Activated T-cell treated with anti-CD3 and anti-CD28 coated beads, Interleukin-2, amount 50 U/mL, for 24 hours (primary cell): ENCODE data around the gene MIEN1.
A peak's percentile ranks its signal among the peaks of the same experiment; 100 is the strongest.
"Not testable (repeated sequence)": the region's sequence is repeated elsewhere in the genome, so short reads cannot be mapped to it uniquely, and the experiment has no call there.

Experiments used
- DNase-seq: peaks from one replicate; pipeline ENCODE4 v3.0.0-alpha.2; 2020
- H3K27ac Mint-ChIP-seq: 2 replicates; pipeline ENCODE4 v1.8.0; 2020; ENCODE audit warnings: mild to moderate bottlenecking, mixed read lengths
- H3K27me3 Mint-ChIP-seq: 2 replicates; pipeline ENCODE4 v1.8.0; 2020; ENCODE audit warnings: mixed read lengths
- H3K36me3 Mint-ChIP-seq: 2 replicates; pipeline ENCODE4 v1.8.0; 2020; ENCODE audit warnings: low read depth, mixed read lengths
- H3K4me1 Mint-ChIP-seq: 2 replicates; pipeline ENCODE4 v1.8.0; 2020; ENCODE audit warnings: low read depth, mixed read lengths
- H3K4me3 Mint-ChIP-seq: 2 replicates; pipeline ENCODE4 v1.8.0; 2020; ENCODE audit warnings: mild to moderate bottlenecking, moderate library complexity, mixed read lengths
- H3K9me3 Mint-ChIP-seq: 2 replicates; pipeline ENCODE4 v1.8.0; 2020; ENCODE audit warnings: mixed read lengths

MIEN1 gene

GRCh38 chr17:39730095-39730921, at the start of gene MIEN1:
Gene MIEN1 (minus strand): TSS chr17:39730532. CDS start chr17:39730495, 37 bp downstream.
- peaks cover 39% of the 10 kb centered on the region for H3K36me3 Mint-ChIP-seq
- DNase-seq = peak; percentile 99
- H3K4me1 Mint-ChIP-seq = peaks cover 23% of the 10 kb centered on the region
- peak within 1 kb of the TSS; percentile 94 for H3K27ac Mint-ChIP-seq
- no peaks in the 10 kb centered on the region for H3K9me3 Mint-ChIP-seq
- H3K27me3 Mint-ChIP-seq = no peaks in the 10 kb centered on the region
- peak within 1 kb of the TSS; percentile 91 for H3K4me3 Mint-ChIP-seq

GRCh38 chr17:39777534-39778365, 47.4 kb upstream of the MIEN1 start:
- H3K27ac Mint-ChIP-seq = peak overlapping the region; percentile 95
- DNase-seq = no peak
- H3K36me3 Mint-ChIP-seq = peaks cover 93% of the 10 kb centered on the region
- no peaks in the 10 kb centered on the region for H3K27me3 Mint-ChIP-seq
- H3K4me1 Mint-ChIP-seq = peaks cover 87% of the 10 kb centered on the region
- H3K4me3 Mint-ChIP-seq = peak overlapping the region; percentile 80
- no peaks in the 10 kb centered on the region for H3K9me3 Mint-ChIP-seq

DNA sequence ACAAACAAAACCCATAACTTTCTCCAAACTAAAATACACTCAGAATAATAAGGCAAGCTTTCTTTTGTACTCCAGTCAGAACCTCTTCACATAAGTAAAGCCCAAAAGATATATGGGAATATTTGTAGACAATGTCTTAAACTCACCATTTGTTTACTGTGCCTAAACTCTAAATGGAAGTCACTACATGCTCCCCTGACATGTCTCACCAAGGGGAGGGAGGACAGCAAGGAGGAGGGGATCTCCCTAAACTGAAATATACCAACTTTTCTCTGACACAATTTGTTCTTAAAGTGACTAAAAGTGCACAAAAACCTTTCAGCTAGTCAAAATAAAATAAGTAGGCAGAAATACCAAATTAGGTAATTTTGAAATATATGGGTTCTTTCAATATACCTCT, 45.9 kb upstream of the MIEN1 start:
- Mint-ChIP-seq H3K27ac (peak overlapping the region; percentile 95), H3K4me3 (peak overlapping the region; percentile 80), H3K9me3 (no peaks in the 10 kb centered on the region), H3K36me3 (peaks cover 93% of the 10 kb centered on the region), H3K4me1 (peaks cover 87% of the 10 kb centered on the region), H3K27me3 (no peaks in the 10 kb centered on the region)
- no peak for DNase-seq

DNA sequence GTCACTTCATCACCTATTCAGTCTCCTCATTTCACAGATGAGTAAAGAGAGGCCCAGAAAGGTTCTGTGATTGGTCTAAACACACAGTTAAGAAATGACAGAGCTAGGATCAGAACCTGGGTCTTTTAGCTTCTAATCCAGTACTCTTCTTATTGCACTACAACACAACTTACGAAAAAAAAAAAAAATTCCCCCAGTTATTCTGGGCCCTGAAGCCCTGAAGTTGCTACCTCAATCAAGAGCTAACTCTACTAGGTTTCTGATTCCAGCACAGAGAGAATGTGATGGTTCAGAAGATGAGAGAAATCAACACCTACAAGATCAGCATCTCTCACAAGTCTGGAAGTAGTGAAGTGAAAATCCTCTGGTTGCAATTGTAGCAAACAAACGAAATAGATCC, 44.7 kb upstream of the MIEN1 start:
- H3K9me3 Mint-ChIP-seq = no peaks in the 10 kb centered on the region
- peaks cover 93% of the 10 kb centered on the region for H3K36me3 Mint-ChIP-seq
- peaks cover 91% of the 10 kb centered on the region for H3K4me1 Mint-ChIP-seq
- DNase-seq = no peak
- peak overlapping the region; percentile 80 for H3K4me3 Mint-ChIP-seq
- H3K27me3 Mint-ChIP-seq = no peaks in the 10 kb centered on the region
- H3K27ac Mint-ChIP-seq = peak overlapping the region; percentile 95

DNA sequence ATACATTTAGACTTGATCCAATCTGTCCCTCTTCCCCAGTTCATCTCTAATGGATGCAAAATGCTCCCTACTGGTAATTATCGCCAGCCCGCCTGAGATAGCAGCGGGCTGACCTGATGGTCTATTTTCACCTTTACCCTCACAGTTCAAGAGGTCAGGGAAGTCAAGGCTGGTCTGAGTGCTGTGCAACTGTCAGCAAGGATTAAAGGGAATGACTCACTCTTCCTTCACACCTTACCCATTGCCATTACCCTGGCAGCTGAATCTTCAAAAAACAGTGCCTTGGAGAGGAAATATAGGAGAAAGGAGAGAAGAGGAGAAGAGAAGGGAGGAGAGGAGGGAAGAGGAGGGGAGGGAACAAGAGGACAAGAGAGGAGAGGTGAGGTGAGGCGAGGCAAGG, 43.7 kb upstream of the MIEN1 start:
- Mint-ChIP-seq H3K4me3 (peak overlapping the region; percentile 67), H3K27ac (peak overlapping the region; percentile 95), H3K4me1 (peaks cover 96% of the 10 kb centered on the region), H3K9me3 (no peaks in the 10 kb centered on the region), H3K27me3 (no peaks in the 10 kb centered on the region), H3K36me3 (peaks cover 92% of the 10 kb centered on the region)
- no peak for DNase-seq

DNA sequence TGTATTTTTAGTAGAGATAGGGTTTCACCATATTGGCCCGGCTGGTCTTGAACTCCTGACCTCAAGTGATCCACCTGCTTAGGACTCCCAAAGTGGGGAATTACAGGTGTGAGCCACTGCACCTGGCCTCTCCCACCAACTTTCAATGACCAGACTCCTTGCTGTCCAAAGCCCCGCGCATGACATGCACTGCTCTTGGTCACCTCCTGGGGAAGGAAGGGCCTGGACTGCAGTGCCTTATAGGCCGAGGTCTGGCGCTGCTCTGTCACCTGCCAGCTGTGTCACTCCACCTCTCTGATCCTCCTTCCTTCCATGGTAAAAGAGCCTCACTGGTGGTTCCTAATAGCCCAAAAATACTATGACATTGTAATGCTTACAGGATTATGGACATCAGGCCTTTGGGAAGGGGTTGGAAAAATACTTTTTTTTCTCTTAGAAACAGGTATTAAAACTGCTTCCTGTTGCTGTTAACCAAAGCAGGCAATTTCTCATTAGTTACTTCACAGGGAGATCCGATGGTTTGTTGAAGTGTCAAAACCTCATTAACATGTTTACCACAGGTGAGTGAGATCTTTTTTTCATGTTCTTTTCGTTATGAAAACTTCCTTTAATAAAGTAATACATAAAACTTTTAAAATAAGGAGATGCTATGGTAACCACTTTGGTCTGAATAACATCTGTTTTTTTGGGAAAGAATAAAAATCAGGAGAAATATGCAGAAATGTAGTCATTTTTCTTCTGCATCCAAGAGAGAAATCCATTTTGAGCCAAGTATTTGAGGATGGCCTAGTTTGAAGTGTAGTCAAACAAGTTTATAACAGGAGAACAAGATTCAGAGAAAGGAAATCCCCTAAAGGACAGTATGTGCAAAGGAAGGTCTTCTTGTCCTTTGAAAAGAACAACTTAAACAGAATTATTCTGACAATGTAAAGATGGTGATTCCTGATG, 42.9 kb upstream of the MIEN1 start:
- Mint-ChIP-seq H3K36me3 (peaks cover 92% of the 10 kb centered on the region), H3K27ac (peak overlapping the region; percentile 95), H3K9me3 (no peaks in the 10 kb centered on the region), H3K27me3 (no peaks in the 10 kb centered on the region), H3K4me3 (peak overlapping the region; percentile 55), H3K4me1 (peaks cover 97% of the 10 kb centered on the region)
- no peak for DNase-seq

GRCh38 chr17:39772415-39772814, 42.1 kb upstream of the MIEN1 start:
- DNase-seq = no peak
- H3K36me3 Mint-ChIP-seq = peaks cover 92% of the 10 kb centered on the region
- H3K9me3 Mint-ChIP-seq = no peaks in the 10 kb centered on the region
- peaks cover 97% of the 10 kb centered on the region for H3K4me1 Mint-ChIP-seq
- peak overlapping the region; percentile 95 for H3K27ac Mint-ChIP-seq
- H3K27me3 Mint-ChIP-seq = no peaks in the 10 kb centered on the region
- H3K4me3 Mint-ChIP-seq = peak overlapping the region; percentile 55

DNA sequence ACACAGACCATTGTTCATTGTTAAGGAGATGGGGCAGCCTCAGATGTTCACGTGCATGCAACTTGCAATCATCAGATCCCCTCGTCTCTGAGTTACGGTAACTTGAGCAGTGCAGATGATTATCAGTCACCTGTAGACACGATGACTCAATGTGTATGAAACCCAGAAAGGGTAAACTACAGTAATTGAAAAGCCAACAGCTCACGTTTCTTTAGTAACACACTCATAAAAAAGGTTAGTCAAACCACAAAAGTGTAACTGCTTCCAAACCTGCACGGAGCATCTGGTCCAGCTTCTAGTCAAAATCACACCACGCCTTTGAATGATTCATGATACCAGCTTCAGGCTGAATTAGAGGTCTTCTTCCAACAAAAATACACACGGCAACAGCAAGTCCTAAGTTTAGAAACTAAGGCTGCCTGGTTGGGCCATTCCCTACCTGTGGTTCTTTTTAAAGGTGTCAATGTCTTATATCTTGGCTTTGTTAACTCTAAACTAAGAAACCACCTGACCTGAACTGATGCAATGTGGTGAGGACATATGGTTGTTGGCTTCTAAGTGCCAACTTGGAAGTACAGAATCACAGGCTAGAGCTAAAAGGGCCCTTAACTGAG, 39.7 kb upstream of the MIEN1 start:
- no peak for DNase-seq
- peaks cover 94% of the 10 kb centered on the region for H3K36me3 Mint-ChIP-seq
- H3K27ac Mint-ChIP-seq = peak overlapping the region; percentile 95
- H3K9me3 Mint-ChIP-seq = peaks cover 4% of the 10 kb centered on the region
- peak overlapping the region; percentile 55 for H3K4me3 Mint-ChIP-seq
- H3K4me1 Mint-ChIP-seq = peaks cover 99% of the 10 kb centered on the region
- no peaks in the 10 kb centered on the region for H3K27me3 Mint-ChIP-seq

- H3K4me3 Mint-ChIP-seq = peak overlapping the region; percentile 44
- DNase-seq = no peak
- H3K4me1 Mint-ChIP-seq = peaks cover 95% of the 10 kb centered on the region
- H3K36me3 Mint-ChIP-seq = peaks cover 94% of the 10 kb centered on the region
- H3K27me3 Mint-ChIP-seq = no peaks in the 10 kb centered on the region
- H3K27ac Mint-ChIP-seq = peak overlapping the region; percentile 95
- peaks cover 4% of the 10 kb centered on the region for H3K9me3 Mint-ChIP-seq
Measured at GRCh38 chr17:39767147-39767546, 36.8 kb upstream of the MIEN1 start.

DNA sequence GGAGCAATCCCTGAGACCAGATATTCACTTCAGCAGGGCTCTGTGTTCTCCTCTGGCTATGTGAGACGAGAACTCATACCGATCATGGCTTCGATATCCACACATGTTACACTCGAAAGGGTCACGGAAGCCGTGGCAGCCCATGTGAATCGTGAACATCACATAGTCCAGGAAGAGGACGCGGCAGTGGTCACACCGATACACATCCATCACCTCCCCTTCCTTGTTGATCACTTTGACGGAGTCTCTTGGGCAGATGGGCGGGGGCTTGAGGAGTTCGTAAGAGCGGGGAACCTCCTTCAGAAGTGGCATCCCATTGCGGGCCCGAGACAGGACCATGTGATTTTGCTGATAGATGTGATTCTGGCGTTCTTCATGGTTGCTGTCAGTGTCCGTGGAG, 35.4 kb upstream of the MIEN1 start:
- Mint-ChIP-seq H3K36me3 (peaks cover 93% of the 10 kb centered on the region), H3K27ac (peak overlapping the region; percentile 95)

GRCh38 chr17:39765175-39765574, 34.8 kb upstream of the MIEN1 start:
- Mint-ChIP-seq H3K27ac (peak overlapping the region; percentile 95), H3K4me3 (no peak overlapping the region), H3K9me3 (peaks cover 4% of the 10 kb centered on the region), H3K27me3 (no peaks in the 10 kb centered on the region), H3K4me1 (peaks cover 92% of the 10 kb centered on the region), H3K36me3 (peaks cover 91% of the 10 kb centered on the region)
- no peak for DNase-seq

More for the DNA sequence above, 35.4 kb upstream of the MIEN1 start:
- peaks cover 4% of the 10 kb centered on the region for H3K9me3 Mint-ChIP-seq
- H3K4me1 Mint-ChIP-seq = peaks cover 94% of the 10 kb centered on the region
- no peaks in the 10 kb centered on the region for H3K27me3 Mint-ChIP-seq
- H3K4me3 Mint-ChIP-seq = no peak overlapping the region
- DNase-seq = no peak

DNA sequence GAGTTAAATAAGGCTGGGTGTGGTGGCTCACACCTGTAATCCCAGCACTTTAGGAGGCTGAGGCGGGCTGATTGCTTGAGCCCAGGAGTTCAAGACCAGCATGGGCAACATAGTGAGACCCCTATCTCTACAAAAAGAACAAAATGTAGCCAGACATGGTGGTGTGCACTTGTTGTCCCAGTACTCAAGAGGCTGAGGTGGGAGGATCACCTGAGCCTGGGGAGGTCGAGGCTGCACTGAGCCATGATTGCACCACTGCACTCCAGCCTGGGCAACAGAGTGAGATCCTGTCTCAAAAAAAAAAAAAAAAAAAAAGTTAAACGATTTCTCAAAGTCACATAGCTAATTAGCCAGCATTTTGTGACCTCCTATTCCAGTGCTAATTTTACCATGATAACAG, 33.8 kb upstream of the MIEN1 start:
- Mint-ChIP-seq H3K4me1 (peaks cover 91% of the 10 kb centered on the region), H3K27ac (peak overlapping the region; percentile 33), H3K36me3 (peaks cover 93% of the 10 kb centered on the region)
- not testable (repeated sequence) for H3K27me3 Mint-ChIP-seq, DNase-seq, H3K4me3 Mint-ChIP-seq, H3K9me3 Mint-ChIP-seq

DNA sequence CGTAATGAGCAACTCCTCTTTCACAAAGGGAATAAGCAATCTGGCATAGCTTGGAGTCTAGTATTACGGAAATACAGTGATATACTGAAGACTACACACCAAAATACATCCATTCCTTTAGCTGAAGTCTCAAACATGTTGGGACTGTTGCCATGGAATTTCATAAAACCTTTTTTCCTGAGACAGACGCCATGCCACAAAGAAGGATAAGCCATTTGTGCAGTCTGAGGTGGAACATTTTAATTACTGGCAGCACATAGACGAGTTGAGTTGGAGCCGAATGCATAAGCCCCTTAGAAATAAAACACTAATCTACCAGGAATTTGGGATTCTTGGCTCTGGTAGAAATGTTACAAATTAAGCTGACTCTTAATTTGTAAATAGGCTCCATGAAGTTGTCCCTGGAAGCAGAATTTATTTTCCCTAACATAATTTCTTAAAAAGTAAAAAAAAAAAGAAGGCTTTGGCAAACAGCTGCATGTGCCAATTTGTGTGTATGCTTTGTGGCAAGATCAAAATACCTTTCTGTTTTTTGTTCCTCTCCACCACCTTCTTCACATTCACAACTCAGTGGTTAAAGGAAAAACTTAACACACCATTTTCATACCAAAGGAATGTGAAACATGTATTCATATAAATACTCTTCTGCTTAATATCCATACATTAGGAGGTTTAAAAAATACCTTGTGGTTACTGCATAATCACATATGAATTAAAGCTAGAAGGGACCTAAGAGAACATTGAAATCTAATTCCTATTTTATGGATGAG, 32.9 kb upstream of the MIEN1 start:
- Mint-ChIP-seq H3K4me3 (no peak overlapping the region), H3K4me1 (peaks cover 91% of the 10 kb centered on the region), H3K27ac (peak overlapping the region; percentile 94), H3K36me3 (peaks cover 93% of the 10 kb centered on the region), H3K27me3 (no peaks in the 10 kb centered on the region), H3K9me3 (peaks cover 4% of the 10 kb centered on the region)
- DNase-seq = no peak
